ENCODE data around the gene RAP2B. TPM values are rescaled to one million over a fixed set of nuclear protein-coding genes. Genes with fewer than 3 reads are reported as not detected.

RAP2B gene
- polyA plus RNA-seq, 1 donor (not counting 4 experiments of a cell fraction or from before 2014, with no cell fraction given), result 20.1 TPM

DNA sequence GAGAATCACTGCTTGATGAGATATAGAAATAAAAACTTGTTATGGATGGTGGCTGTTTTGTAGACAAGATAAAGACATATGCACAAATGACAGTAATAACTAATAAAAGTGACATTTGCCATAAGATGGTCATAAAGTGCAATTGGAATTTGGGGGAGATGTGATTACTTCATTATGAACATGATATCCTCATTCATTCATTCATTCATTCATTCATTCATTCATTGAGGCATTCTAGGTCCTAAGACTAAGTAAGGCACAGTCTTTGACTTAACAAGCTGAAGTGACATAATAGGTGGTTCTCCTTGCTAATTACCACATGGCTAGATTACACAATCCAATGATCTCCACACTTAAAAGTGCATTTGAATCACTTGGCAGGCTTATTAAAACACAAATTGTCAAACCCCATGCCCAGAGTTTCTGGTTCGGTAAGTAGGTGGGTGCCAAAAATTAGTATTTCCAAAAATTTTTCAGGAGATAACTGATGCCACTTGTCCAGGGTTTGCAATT is 18.9 kb downstream of the RAP2B start:
- dilution Hi-C loops (cut with MboI; ENCODE audit: extremely low pct_ligation_motif_present, low sequenced_read_pairs), result no loop called here
- no peaks in the 10 kb centered on the region for H3K27me3 ChIP-seq (ENCODE audit: control insufficient read depth, extremely low read depth, insufficient read depth, low read length)
- FAIRE-seq, result no peak
- H3K27ac ChIP-seq (ENCODE audit: control insufficient read depth, insufficient read depth, low read length), result no peak overlapping the region
- peaks cover 0 to 3% of the 10 kb centered on the region in 2 experiments for H3K36me3 ChIP-seq (ENCODE audit: control insufficient read depth in 2 of 2, extremely low read depth in 1 of 2, insufficient read depth in 2 of 2, low read length in 2 of 2)
- DNase-seq (ENCODE audit: low read depth, low spot score), result no peak
- H3K4me1 ChIP-seq (ENCODE audit: control insufficient read depth, extremely low read depth, insufficient read depth, low read length), result peaks cover 3% of the 10 kb centered on the region
- H3K9me1 ChIP-seq (ENCODE audit: control insufficient read depth, extremely low read depth, insufficient read depth, low read length), result no peaks in the 10 kb centered on the region
- H3K4me2 ChIP-seq (ENCODE audit: control insufficient read depth, extremely low read depth, insufficient read depth, low read depth, low read length), result no peak overlapping the region
- TF ChIP-seq EZH2 (IDR thresholded peaks at IDR 0.05; ENCODE audit: low read length), result no peak
- TF ChIP-seq, protein P1, sequence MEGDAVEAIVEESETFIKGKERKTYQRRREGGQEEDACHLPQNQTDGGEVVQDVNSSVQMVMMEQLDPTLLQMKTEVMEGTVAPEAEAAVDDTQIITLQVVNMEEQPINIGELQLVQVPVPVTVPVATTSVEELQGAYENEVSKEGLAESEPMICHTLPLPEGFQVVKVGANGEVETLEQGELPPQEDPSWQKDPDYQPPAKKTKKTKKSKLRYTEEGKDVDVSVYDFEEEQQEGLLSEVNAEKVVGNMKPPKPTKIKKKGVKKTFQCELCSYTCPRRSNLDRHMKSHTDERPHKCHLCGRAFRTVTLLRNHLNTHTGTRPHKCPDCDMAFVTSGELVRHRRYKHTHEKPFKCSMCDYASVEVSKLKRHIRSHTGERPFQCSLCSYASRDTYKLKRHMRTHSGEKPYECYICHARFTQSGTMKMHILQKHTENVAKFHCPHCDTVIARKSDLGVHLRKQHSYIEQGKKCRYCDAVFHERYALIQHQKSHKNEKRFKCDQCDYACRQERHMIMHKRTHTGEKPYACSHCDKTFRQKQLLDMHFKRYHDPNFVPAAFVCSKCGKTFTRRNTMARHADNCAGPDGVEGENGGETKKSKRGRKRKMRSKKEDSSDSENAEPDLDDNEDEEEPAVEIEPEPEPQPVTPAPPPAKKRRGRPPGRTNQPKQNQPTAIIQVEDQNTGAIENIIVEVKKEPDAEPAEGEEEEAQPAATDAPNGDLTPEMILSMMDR (optimal IDR thresholded peaks at IDR 0.05 in 1 of 3, IDR thresholded peaks at IDR 0.05 in 1 of 3, conservative IDR thresholded peaks at IDR 0.05 in 1 of 3; ENCODE audit: extremely low read depth in 1 of 3, insufficient read depth in 2 of 3, low read length in 3 of 3), result no peak
- H3K9me3 ChIP-seq (ENCODE audit: control insufficient read depth, low read depth, low read length), result no peaks in the 10 kb centered on the region
- H3K79me2 ChIP-seq (ENCODE audit: control insufficient read depth, insufficient read depth, low read length), result no peaks in the 10 kb centered on the region
- H2AFZ ChIP-seq (ENCODE audit: control insufficient read depth, low read length), result no peak overlapping the region
- H4K20me1 ChIP-seq (ENCODE audit: control insufficient read depth, extremely low read depth, insufficient read depth, low read length), result no peaks in the 10 kb centered on the region
- H3K4me3 ChIP-seq (ENCODE audit: control insufficient read depth in 2 of 3, extremely low read depth in 1 of 3, insufficient read depth in 2 of 3, low read depth in 1 of 3, low read length in 3 of 3), result no peak overlapping the region
- no peak overlapping the region for H3K9ac ChIP-seq (ENCODE audit: control insufficient read depth, extremely low read depth, insufficient read depth, low read length)

GRCh38 chr3:153182501-153183293 is 20.7 kb downstream of the RAP2B start:
- H3K79me2 ChIP-seq (ENCODE audit: control insufficient read depth, insufficient read depth, low read length), result no peaks in the 10 kb centered on the region
- H2AFZ ChIP-seq (ENCODE audit: control insufficient read depth, low read length), result no peak overlapping the region
- no peaks in the 10 kb centered on the region for H3K9me1 ChIP-seq (ENCODE audit: control insufficient read depth, extremely low read depth, insufficient read depth, low read length)
- H3K4me3 ChIP-seq (ENCODE audit: control insufficient read depth in 2 of 3, extremely low read depth in 1 of 3, insufficient read depth in 2 of 3, low read depth in 1 of 3, low read length in 3 of 3), result no peak overlapping the region
- DNase-seq (ENCODE audit: low read depth, low spot score) (no peak), FAIRE-seq (peak; percentile 36)
- no peaks in the 10 kb centered on the region for H3K27me3 ChIP-seq (ENCODE audit: control insufficient read depth, extremely low read depth, insufficient read depth, low read length)
- H4K20me1 ChIP-seq (ENCODE audit: control insufficient read depth, extremely low read depth, insufficient read depth, low read length), result no peaks in the 10 kb centered on the region
- dilution Hi-C loops (cut with MboI; ENCODE audit: extremely low pct_ligation_motif_present, low sequenced_read_pairs), result no loop called here
- H3K27ac ChIP-seq (ENCODE audit: control insufficient read depth, insufficient read depth, low read length), result no peak overlapping the region
- no peak overlapping the region for H3K9ac ChIP-seq (ENCODE audit: control insufficient read depth, extremely low read depth, insufficient read depth, low read length)
- TF ChIP-seq EZH2 (IDR thresholded peaks at IDR 0.05; ENCODE audit: low read length), result no peak
- TF ChIP-seq, protein P1 (optimal IDR thresholded peaks at IDR 0.05 in 1 of 3, IDR thresholded peaks at IDR 0.05 in 1 of 3, conservative IDR thresholded peaks at IDR 0.05 in 1 of 3; ENCODE audit: extremely low read depth in 1 of 3, insufficient read depth in 2 of 3, low read length in 3 of 3), result no peak
- H3K36me3 ChIP-seq (ENCODE audit: control insufficient read depth in 2 of 2, extremely low read depth in 1 of 2, insufficient read depth in 2 of 2, low read length in 2 of 2), result peaks cover 0 to 1% of the 10 kb centered on the region in 2 experiments
- H3K4me2 ChIP-seq (ENCODE audit: control insufficient read depth, extremely low read depth, insufficient read depth, low read depth, low read length), result no peak overlapping the region
- no peaks in the 10 kb centered on the region for H3K9me3 ChIP-seq (ENCODE audit: control insufficient read depth, low read depth, low read length)
- peaks cover 3% of the 10 kb centered on the region for H3K4me1 ChIP-seq (ENCODE audit: control insufficient read depth, extremely low read depth, insufficient read depth, low read length)

Measured in keratinocyte (primary cell).